A549 (cell line): ENCODE measurements around the gene R3HDML. TPM values are rescaled to one million over a fixed set of nuclear protein-coding genes. Genes with fewer than 3 reads are reported as not detected.
"Not testable (repeated sequence)": the region's sequence is repeated elsewhere in the genome, so short reads cannot be mapped to it uniquely, and the experiment has no call there.

ENCODE experiments used
- ATAC-seq, 2 experiments: fragments of 200-7000 bp in 1 of 2; fragments of >200 bp in 1 of 2; cut with Nextera tagmentation in 1 of 2; cut with Tn5 transposase in 1 of 2; 3 replicates each; pipeline versions ENCODE4 v1.8.0 to v1.9.1; 2018 to 2020; ENCODE audit warnings: mild to moderate bottlenecking in 1 of 2, moderate library complexity in 1 of 2
- CTCF ChIA-PET: fragments of 300-600 bp; sonication (Branson Sonifier 250); formaldehyde crosslinking; extraction: SDS; loops from one replicate; lab custom pipeline; 2021; ENCODE audit warnings: antibody characterized with exemption, inconsistent platforms; lab: Yijun Ruan, JAX
- POLR2A ChIA-PET: fragments of 350-600 bp; formaldehyde crosslinking; extraction: SDS; loops from one replicate; lab custom pipeline; 2021; ENCODE audit warnings: antibody characterized with exemption, inconsistent platforms; lab: Yijun Ruan, JAX
- DNase-seq, 2 experiments: peaks; one replicate each; pipeline versions ENCODE4 v3.0.0 to v3.0.0-alpha.2; 2011 to 2016; ENCODE audit warnings: low read depth in 1 of 2, low spot score in 1 of 2
- FAIRE-seq: peaks from 2 replicates; lab custom pipeline; 2011; peaks lifted over from hg19 to GRCh38; lab: Jason Lieb, UNC
- H3K27ac ChIP-seq, 2 experiments: fragments of >200 bp; sonication (Bioruptor Twin); formaldehyde crosslinking; 3 replicates each; pipeline ENCODE4 v1.5.1; 2016 to 2017
- H3K4me1 ChIP-seq: fragments of >200 bp; sonication (Bioruptor Twin); formaldehyde crosslinking; 3 replicates; pipeline ENCODE4 v1.6.1; 2016
- H3K4me2 ChIP-seq: fragments of >200 bp; sonication (Bioruptor Twin); formaldehyde crosslinking; 3 replicates; pipeline ENCODE4 v1.6.1; 2016
- H3K4me3 ChIP-seq: fragments of >200 bp; sonication (Bioruptor Twin); formaldehyde crosslinking; 3 replicates; pipeline ENCODE4 v1.5.1; 2016
- H3K9me3 ChIP-seq: fragments of >200 bp; sonication (Bioruptor Twin); formaldehyde crosslinking; 3 replicates; pipeline ENCODE4 v1.6.1; 2016
- ATOH8 ChIP-seq: fragments of 250-450 bp; sonication (Bioruptor Pico); IDR thresholded peaks from 2 replicates; pipeline ENCODE4 v1.5.0; 2020; ENCODE audit warnings: low read depth, mild to moderate bottlenecking, moderate library complexity
- BHLHE40 ChIP-seq: IDR thresholded peaks from 2 replicates; pipeline ENCODE4 v1.6.1; 2012; ENCODE audit warnings: low read depth, low read length, inconsistent platforms
- CBX8 ChIP-seq: fragments of 200-600 bp; sonication (generic); IDR thresholded peaks from 2 replicates; pipeline ENCODE4 v1.6.1; 2016
- CHD2 ChIP-seq: fragments of 150-350 bp; IDR thresholded peaks from 2 replicates; pipeline ENCODE4 v1.6.1; 2014; ENCODE audit warnings: low read length; ENCODE audit not compliant: partially characterized antibody
- CHD4 ChIP-seq: fragments of 200-600 bp; sonication (generic); IDR thresholded peaks from 2 replicates; pipeline ENCODE4 v1.6.1; 2016; ENCODE audit warnings: antibody characterized with exemption, mild to moderate bottlenecking, borderline replicate concordance
- CTCF ChIP-seq: fragments of >200 bp; sonication (Bioruptor Twin); formaldehyde crosslinking; IDR thresholded peaks from 3 replicates; pipeline ENCODE4 v1.5.1; 2016
- EHF ChIP-seq: fragments of 250-450 bp; sonication (Bioruptor Pico); IDR thresholded peaks from 2 replicates; pipeline ENCODE4 v1.5.0; 2020; ENCODE audit warnings: mild to moderate bottlenecking
- EHMT2 ChIP-seq: fragments of 200-600 bp; sonication (generic); IDR thresholded peaks from 2 replicates; pipeline ENCODE4 v1.6.1; 2016; ENCODE audit warnings: antibody characterized with exemption, low read depth, mild to moderate bottlenecking, moderate library complexity
- ELK1 ChIP-seq: fragments of 150-350 bp; IDR thresholded peaks from 2 replicates; pipeline ENCODE4 v1.6.1; 2014; ENCODE audit warnings: low read depth, mild to moderate bottlenecking, low read length
- ESRRA ChIP-seq: fragments of 150-350 bp; IDR thresholded peaks from 2 replicates; pipeline ENCODE4 v1.6.1; 2014; ENCODE audit warnings: mild to moderate bottlenecking, low read length, borderline replicate concordance
- FOXS1 ChIP-seq: fragments of 250-450 bp; sonication (Bioruptor Pico); IDR thresholded peaks from 2 replicates; pipeline ENCODE4 v1.5.0; 2020; ENCODE audit warnings: mild to moderate bottlenecking, moderate library complexity
- GATA3 ChIP-seq: IDR thresholded peaks from 2 replicates; pipeline ENCODE4 v1.6.1; 2012; ENCODE audit warnings: borderline replicate concordance
- HEYL ChIP-seq: fragments of 250-450 bp; sonication (Bioruptor Pico); IDR thresholded peaks from 2 replicates; pipeline ENCODE4 v1.8.0; 2021; ENCODE audit warnings: mild to moderate bottlenecking, moderate library complexity
- HMGXB4 ChIP-seq: fragments of 250-450 bp; sonication (Bioruptor Pico); IDR thresholded peaks from 2 replicates; pipeline ENCODE4 v1.5.0; 2021; ENCODE audit warnings: mild to moderate bottlenecking, moderate library complexity, borderline replicate concordance
- HOXB13 ChIP-seq: fragments of 250-450 bp; sonication (Bioruptor Pico); IDR thresholded peaks from 2 replicates; pipeline ENCODE4 v1.5.0; 2020; ENCODE audit warnings: low read depth, mild to moderate bottlenecking, moderate library complexity
- JUN ChIP-seq, 2 experiments: fragments of >200 bp; sonication (Bioruptor Twin); formaldehyde crosslinking; IDR thresholded peaks; 2 replicates in 1 of 2; 3 replicates in 1 of 2; pipeline ENCODE4 v1.6.1; 2016 to 2017
- KDM1A ChIP-seq: fragments of 200-600 bp; sonication (generic); IDR thresholded peaks from 2 replicates; pipeline ENCODE4 v1.6.1; 2016; ENCODE audit warnings: low read depth, mild to moderate bottlenecking
- MAFK ChIP-seq: fragments of 450-650 bp; IDR thresholded peaks from 2 replicates; pipeline ENCODE4 v1.6.1; 2014; ENCODE audit not compliant: partially characterized antibody
- MYC ChIP-seq: IDR thresholded peaks from 2 replicates; pipeline ENCODE4 v1.6.1; 2012; ENCODE audit warnings: mild to moderate bottlenecking, inconsistent platforms, low read length, improper control_type of control experiment, borderline replicate concordance
- NR3C1 ChIP-seq: fragments of >200 bp; sonication (Bioruptor Twin); formaldehyde crosslinking; IDR thresholded peaks from 3 replicates; pipeline ENCODE4 v1.6.1; 2017
- RARB ChIP-seq: fragments of 250-450 bp; sonication (Bioruptor Pico); IDR thresholded peaks from 2 replicates; pipeline ENCODE4 v1.8.0; 2021; ENCODE audit warnings: mild to moderate bottlenecking, moderate library complexity
- TFCP2L1 ChIP-seq: fragments of 250-450 bp; sonication (Bioruptor Pico); IDR thresholded peaks from 2 replicates; pipeline ENCODE4 v1.5.0; 2021; ENCODE audit warnings: mild to moderate bottlenecking
- USF2 ChIP-seq: fragments of 450-650 bp; IDR thresholded peaks from 2 replicates; pipeline ENCODE4 v1.6.1; 2014; ENCODE audit warnings: antibody characterized with exemption
- ZNF302 ChIP-seq: fragments of 250-450 bp; sonication (Bioruptor Pico); IDR thresholded peaks from 2 replicates; pipeline ENCODE4 v1.9.0; 2021; ENCODE audit warnings: inconsistent platforms, mild to moderate bottlenecking, moderate library complexity
- WGBS: methylation state at CpG from one replicate; pipeline ENCODE4 v1.1.6; 2017; ENCODE audit errors: missing lambda C conversion rate; 5-methylcytosine and 5-hydroxymethylcytosine counted together
- polyA plus RNA-seq, 4 experiments: library from polyadenylated mRNA; depleted of rRNA in 3 of 4; stranded (reverse); fragments of >200 nt; fragmentation: RNase III in 1 of 4; extraction: RNeasy Plus Mini Kit Qiagen cat#74134 plus additional on column Dnase treatment in 1 of 4; gene quantifications; 2 replicates in 3 of 4; 3 replicates in 1 of 4; pipeline ENCODE4 v1.2.3, GENCODE V29; 2011 to 2017

Gene R3HDML
- polyA plus RNA-seq, 2 of the 4 experiments (the other 2 are of a cell fraction) = 0.96 to 1.2 TPM

GRCh38 chr20:44296011-44296410 is 40.8 kb upstream of the R3HDML start (continued):
- no peak for TF ChIP-seq ATOH8 (CRISPR knock-in tag)

- no peak for FAIRE-seq
- WGBS = 79% methylated on average over 4 of the region's 4 CpGs
Observed at GRCh38 chr20:44297721-44298120, 39.1 kb upstream of the R3HDML start.

GRCh38 chr20:44299011-44299535 is 37.8 kb upstream of the R3HDML start:
- H3K27ac ChIP-seq, FAIRE-seq, ATAC-seq, POLR2A ChIA-PET, DNase-seq, H3K4me3 ChIP-seq, H3K9me3 ChIP-seq, H3K4me2 ChIP-seq: not testable (repeated sequence)
- H3K4me1 ChIP-seq = peaks cover 14% of the 10 kb centered on the region; the same call in 2 of the 3 replicates
- WGBS = 96% methylated on average over 33 of the region's 42 CpGs
- CTCF ChIA-PET = interaction anchor here (1.0 to 4.2 kb wide), 3 partner anchors 12 to 182 kb away, joined by 3 to 42 read pairs (median 4); partner anchors contain the start of gene FITM2

More at GRCh38 chr20:44297721-44298120, 39.1 kb upstream of the R3HDML start:
- Histone ChIP-seq H3K9me3 (no peaks in the 10 kb centered on the region), H3K4me2 (no peak overlapping the region), H3K4me1 (peaks cover 11% of the 10 kb centered on the region; the same call in 2 of the 3 replicates), H3K4me3 (no peak overlapping the region), H3K27ac (no peak overlapping the region)
- no peak for DNase-seq
- ChIA-PET CTCF (interaction anchor here (0.6 kb wide), 1 partner anchor 49 kb away, joined by 3 read pairs; no protein-coding TSS in a partner anchor), POLR2A (no interaction called here)
- TF ChIP-seq FOXS1 (CRISPR knock-in tag) = no peak
- TF ChIP-seq HEYL (CRISPR knock-in tag) = no peak
- TF ChIP-seq CHD4 = no peak
- TF ChIP-seq HMGXB4 = no peak
- no peak for TF ChIP-seq ZNF302 (CRISPR knock-in tag)
- TF ChIP-seq MAFK = no peak
- no peak for TF ChIP-seq EHF (CRISPR knock-in tag)
- TF ChIP-seq EHMT2 = no peak
- no peak for TF ChIP-seq JUN (IDR thresholded peaks at IDR 0.05)
- no peak for TF ChIP-seq NR3C1
- no peak for TF ChIP-seq MYC
- no peak for TF ChIP-seq HOXB13 (CRISPR knock-in tag)
- TF ChIP-seq KDM1A = no peak
- TF ChIP-seq RARB (CRISPR knock-in tag) = no peak
- no peak for TF ChIP-seq USF2
- no peak for TF ChIP-seq CHD2
- TF ChIP-seq GATA3 = no peak
- no peak for ATAC-seq

GRCh38 chr20:44301285-44301684 is 35.6 kb upstream of the R3HDML start:
- TF ChIP-seq CBX8 (no peak), TFCP2L1 (CRISPR knock-in tag) (no peak), FOXS1 (CRISPR knock-in tag) (no peak), ELK1 (no peak), CHD2 (no peak), BHLHE40 (no peak), CTCF (no peak), ESRRA (no peak)
- TF ChIP-seq, all 56 proteins: peak for 0
- POLR2A ChIA-PET = no interaction called here
- Histone ChIP-seq H3K4me2 (no peak overlapping the region), H3K4me3 (no peak overlapping the region), H3K27ac (no peak overlapping the region; a peak in 1 of 6 replicates), H3K4me1 (peaks cover 14% of the 10 kb centered on the region; the same call in 2 of the 3 replicates), H3K9me3 (no peaks in the 10 kb centered on the region)
- FAIRE-seq (no peak), ATAC-seq (no peak), DNase-seq (no peak)
- CTCF ChIA-PET = interaction anchor here (0.6 to 4.2 kb wide), 5 partner anchors 8 to 88 kb away, joined by 3 to 42 read pairs (median 6); partner anchors contain the start of gene FITM2
